NCI-H1930 (cell line): ENCODE data around the gene CYFIP1.

ENCODE experiments used
- DNase-seq, 2 experiments: peaks; one replicate each; lab custom pipeline; 2025; lab: John Stamatoyannopoulos, UW

CYFIP1 gene

DNA sequence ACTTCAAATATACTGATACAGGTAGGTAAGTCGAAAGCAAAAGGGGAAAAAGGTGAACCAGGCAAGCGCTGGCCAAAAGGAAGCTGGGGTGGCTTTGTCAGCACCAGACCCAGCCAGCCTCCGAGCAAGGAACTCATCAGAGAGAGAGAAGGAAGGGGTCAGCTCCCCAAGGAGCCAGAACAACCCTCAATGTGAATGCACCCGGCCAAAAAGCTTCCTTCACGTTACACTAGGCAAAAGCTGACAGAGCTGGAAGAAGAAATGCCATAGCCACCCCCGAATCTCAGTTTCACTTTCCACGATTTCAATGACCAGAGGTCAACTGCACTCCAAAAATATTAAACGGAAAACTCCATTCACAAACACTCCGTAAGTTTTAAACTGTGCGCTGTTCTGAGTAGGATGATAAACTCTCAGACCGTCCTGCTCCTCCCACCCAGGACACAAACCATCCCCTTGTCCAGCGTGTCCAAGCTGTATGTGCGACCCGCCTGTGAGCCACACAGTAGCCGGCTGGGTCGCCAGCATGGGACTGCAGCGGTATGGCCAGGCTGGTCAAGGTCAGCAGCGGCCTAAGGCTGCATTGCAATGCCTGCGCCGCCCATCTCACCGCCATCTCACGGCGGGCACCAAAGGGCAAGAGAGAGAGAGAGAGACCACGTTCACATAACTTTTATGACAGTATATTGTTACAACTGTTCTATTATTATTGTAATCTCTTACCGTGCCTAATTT, 29.7 kb downstream of the CYFIP1 start:
- no peak for DNase-seq

- DNase-seq, result no peak
Measured at GRCh38 chr15:22949074-22949547, 31.1 kb downstream of the CYFIP1 start.

- no peak for DNase-seq
Measured at GRCh38 chr15:22948056-22948455, 32.1 kb downstream of the CYFIP1 start.

- DNase-seq, result no peak
Measured at GRCh38 chr15:22947101-22948000, 32.8 kb downstream of the CYFIP1 start.

- DNase-seq, result no peak
Measured at GRCh38 chr15:22945071-22945470, 35.1 kb downstream of the CYFIP1 start.

DNA sequence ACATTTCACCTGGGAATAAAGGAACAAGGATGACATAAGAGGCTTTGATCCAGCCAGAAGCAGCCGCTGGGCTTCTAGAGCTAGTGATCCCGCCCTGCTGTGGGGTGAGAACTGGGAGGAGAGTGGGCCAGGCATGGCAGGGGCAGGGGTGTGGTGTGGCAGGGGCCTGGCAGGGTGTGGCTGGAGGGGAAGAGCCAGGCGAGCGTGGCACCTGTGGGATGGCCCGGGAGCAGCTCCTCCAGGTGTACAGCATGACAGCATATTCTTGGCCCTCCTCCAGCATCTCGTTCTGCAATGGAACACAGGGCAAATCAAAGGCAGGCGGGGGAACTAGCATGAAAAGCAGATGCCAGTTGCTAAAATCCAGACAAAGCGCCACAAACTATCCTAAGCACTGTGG, 35.5 kb downstream of the CYFIP1 start:
- no peak for DNase-seq

DNA sequence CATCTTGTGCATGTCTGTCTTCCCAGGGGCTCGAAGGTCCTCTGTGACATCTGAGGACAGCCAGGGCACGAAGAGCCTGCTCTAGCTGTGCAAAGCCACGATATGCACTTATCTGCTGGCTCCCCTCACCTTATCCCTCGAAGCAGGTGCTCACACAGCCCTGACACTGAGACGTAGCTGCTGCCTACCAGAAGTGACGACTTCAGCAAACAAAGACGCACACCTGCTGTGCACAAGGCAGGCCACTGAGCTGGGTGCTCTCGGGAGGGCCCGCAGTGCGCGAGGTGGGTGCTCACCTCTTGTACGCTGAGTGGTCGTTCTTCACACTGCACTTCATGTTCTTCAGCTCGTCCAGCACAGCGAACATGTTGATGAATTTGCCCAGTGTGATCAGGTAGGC, 37.3 kb downstream of the CYFIP1 start:
- no peak for DNase-seq

GRCh38 chr15:22942306-22942855, 37.8 kb downstream of the CYFIP1 start:
- DNase-seq, result no peak

DNA sequence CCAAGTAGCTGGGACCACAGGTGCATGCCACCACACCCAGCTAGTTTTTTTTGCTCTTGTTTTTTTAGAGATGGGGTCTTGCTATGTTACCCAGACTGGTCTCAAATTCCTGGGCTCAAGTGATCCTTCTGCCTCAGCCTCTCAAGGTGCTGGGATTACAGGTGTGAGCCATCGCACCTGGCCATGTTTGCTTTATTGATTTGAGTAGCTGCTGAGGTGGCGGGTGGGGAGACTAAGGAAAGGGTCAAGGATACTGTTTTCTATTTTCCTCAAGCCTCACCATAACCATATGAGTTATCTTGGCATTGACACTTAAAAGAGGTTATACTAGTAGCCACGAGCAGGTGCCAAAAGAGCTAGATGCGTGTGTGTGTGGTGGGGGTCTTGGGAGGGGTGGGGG, 39.0 kb downstream of the CYFIP1 start:
- DNase-seq, result no peak

DNA sequence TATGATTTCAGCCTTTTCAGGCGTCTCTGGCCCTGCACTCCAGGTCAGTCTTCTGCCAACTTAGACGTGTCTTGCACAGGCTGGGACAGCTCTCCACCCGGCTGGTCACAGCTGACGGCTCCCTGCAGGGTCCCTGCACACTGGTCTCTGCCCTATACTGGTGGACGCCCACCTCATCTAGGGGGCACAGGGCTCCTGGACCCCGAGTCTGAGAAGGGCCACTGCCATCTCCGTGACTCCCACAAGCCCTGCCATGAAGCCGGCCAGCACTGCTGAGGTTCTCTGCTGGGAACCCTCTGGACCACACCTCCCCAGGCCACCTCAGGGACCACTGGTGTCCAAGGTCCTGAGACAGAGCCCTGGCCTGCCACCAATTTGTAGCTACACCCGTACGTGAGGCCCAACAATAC, 40.5 kb downstream of the CYFIP1 start:
- DNase-seq, result no peak

- no peak for DNase-seq
Measured at GRCh38 chr15:22939051-22939450, 41.1 kb downstream of the CYFIP1 start.

GRCh38 chr15:22936577-22937472, 43.3 kb downstream of the CYFIP1 start:
- DNase-seq, result no peak

DNA sequence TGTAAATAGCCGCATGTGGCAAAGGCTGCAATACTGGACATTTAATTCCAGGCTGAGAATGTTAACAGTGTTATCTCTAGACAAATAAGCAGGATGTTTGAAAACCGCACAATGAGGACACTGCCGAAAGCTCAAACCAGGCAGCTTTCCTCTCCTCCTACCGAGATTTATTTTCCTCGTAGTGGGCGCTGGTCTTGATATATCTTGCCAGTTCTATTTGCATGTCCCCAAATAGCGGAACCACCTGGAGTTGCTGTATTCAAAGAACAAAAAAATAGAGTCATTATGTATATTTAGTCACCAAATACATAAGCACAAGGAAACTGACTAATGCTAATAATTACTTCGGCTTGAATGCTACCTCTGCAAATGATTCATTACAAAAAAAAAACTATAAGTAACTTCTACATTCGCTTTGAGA, 46.5 kb downstream of the CYFIP1 start:
- no peak for DNase-seq

DNA sequence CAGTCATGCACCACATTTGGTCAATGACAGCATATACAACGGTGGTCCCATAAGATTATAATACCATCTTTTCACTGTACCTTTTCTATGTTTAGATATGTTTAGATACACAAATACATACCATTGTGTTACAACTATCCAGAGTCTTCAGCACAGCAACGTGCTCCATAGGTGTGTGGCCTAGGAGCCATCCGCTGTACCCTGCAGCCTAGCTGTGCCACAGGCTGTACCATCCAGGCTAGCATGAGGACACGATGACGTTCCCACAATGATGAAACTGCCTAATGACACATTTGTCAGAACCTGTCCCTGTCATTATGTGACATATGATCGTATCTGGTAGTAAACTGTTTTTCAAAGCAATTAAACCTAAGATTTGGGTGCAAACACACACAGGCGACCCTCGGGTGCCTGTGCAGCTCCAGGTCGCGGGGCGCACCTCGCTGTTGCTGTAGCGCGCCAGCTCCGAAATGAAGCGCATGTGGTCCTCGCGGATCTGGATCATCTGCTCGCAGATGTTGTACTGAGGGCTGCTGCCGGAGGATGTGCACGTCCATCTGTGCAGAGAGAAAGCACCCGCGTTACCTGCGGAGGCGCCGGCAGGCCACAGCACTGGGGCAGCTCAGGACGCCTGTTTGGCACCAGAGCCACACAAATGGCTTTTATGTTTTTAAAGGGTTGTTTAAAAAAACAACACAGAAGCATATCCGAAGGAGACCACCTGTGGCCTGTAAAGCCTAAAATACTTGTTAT, 48.2 kb downstream of the CYFIP1 start:
- no peak for DNase-seq

DNA sequence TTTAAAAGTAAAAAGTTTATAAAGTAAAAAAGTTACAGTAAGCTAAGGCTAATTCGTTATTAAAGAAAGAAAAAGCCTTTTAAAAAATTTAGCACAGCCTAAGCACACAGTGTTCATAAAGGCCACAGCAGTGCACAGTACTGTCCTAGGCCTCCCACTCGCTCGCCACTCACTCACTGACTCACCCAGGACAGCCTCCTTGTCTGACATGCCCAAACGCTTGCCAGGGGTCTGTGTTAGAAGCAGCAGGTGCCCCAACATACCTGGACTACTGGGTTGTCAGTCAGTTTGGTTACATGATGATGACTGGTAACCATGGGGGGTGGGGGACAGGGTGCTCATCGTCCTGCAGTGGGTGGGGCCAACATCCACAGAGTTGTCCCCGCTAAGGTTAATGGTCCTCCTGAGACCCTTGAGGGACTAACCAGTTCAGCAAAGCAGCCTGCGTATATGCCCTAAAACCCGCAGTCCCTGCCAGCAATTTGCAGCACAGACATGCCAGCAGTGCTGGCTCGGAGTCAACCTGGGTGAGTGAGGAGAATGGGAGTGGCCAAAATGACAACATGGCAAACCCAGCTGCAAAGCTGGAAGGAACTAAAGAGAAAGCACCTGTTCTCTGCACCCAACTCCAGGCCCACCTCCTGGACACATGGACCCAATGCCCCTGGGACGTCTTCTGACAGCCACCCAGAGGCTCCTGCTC, 49.2 kb downstream of the CYFIP1 start:
- DNase-seq, result no peak

GRCh38 chr15:22927761-22928160, 52.4 kb downstream of the CYFIP1 start:
- no peak for DNase-seq

DNA sequence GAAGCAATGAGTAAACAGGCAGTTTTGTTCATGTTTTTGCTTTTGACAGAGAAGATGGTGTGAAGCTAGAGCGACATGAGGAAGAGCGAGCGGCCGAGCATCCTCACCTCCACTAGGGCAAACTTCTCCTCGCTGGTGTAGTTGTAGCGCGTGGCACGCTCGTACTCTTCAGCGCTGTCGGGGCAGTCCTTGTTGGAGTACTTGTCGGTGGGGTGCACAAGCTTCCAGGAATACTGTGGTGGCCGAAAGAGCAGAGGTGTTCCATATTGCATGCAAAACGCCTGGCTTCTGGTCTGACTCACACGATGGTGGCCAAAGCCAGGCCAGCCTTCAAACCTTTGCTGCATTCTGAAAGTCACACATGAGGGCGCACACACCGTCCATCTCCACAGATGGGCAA, 54.3 kb downstream of the CYFIP1 start:
- DNase-seq, result no peak

DNA sequence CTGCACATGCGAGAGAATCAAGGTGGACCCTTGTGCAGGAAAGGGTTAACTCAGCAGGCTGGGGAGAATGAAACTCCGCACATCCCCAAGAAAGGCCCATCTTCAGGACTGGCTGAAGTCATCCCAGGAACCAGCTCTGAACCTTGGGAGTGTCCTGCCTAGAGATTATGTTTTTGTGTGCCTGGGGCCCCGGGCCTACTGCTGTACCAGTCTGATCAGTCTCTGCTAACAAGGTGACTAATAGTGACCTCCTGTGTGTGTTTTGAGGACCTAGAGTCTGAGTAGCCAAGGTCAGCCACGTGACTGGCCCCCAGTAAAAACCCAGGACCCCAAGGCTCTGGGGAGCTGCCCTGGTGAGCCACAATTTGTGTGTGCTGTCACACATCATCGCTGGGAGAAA, 58.2 kb downstream of the CYFIP1 start:
- DNase-seq, result no peak

GRCh38 chr15:22919171-22919570, 61.0 kb downstream of the CYFIP1 start:
- DNase-seq, result no peak

GRCh38 chr15:22918596-22919140, 61.5 kb downstream of the CYFIP1 start:
- no peak for DNase-seq
